Ovary (tissue), 3 donors: ENCODE data around the gene FGF2.
"Not testable (repeated sequence)": the region's sequence is repeated elsewhere in the genome, so short reads cannot be mapped to it uniquely, and the experiment has no call there.

Experiments used
- CTCF ChIP-seq, 3 donors: fragments of 450-650 bp in 2 of 3; fragments of 200-600 bp in 1 of 3; IDR thresholded peaks; one replicate each; pipeline versions ENCODE4 v1.5.1 to v1.8.0; 2016 to 2022; ENCODE audit warnings: antibody characterized with exemption in 3 of 3, mild to moderate bottlenecking in 1 of 3
- EP300 ChIP-seq: sonication (generic); formaldehyde crosslinking; IDR thresholded peaks from one replicate; pipeline ENCODE4 v1.6.1; 2017; ENCODE audit warnings: antibody characterized with exemption
- POLR2A ChIP-seq: fragments of 450-650 bp; IDR thresholded peaks from one replicate; pipeline ENCODE4 v1.6.1; 2017; ENCODE audit warnings: antibody characterized with exemption, mild to moderate bottlenecking, moderate library complexity
- donor health status: DM: no; HTN: no; CAD: no.

- TF ChIP-seq CTCF (IDR thresholded peaks at IDR 0.05); POLR2A; EP300: not testable (repeated sequence)
These were observed 39.7 kb upstream of the FGF2 start for GRCh38 chr4:122786920-122787319.
